ENCODE data around the gene THOC6.

The THOC6 gene

DNA sequence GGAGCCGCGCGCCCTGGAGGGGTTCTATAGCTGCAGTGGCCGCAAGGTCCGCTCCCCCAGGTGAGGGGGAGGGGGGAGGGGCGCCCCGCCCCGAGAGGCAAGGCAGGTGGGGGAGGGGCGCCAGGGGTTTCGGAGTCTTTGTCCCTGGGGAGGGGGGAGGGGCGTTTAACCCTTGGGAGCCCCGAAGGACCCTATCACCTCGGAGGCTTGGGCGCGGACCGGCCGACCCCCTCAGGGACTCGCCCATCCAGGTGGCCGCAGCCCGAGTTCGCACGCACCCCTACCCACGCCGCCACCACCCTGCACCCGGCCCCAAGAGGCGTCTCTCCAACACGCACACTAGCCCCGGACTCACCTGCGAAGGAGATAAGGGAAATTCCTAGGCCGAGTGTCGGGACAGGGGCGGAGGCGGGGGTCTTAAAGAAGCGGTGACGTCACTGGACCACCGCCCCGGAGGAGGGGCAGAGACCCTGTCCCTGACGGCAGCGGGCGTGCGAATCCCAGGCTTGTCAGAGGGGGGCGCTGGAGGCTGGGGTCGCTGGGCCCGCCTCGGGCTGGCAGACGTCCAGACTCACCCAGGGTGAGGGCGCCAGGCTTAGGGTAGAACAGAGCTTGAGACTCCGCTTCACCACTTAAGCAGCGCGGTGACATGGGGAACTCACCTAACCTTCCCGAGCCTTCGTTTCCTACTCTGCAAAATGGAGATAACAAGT lies 5.9 kb upstream of the THOC6 start, which contains the start of gene CLDN6:
Gene CLDN6, minus strand, starts transcription at position 390 of the 713 bp plus-strand sequence. CDS start 2,162 bp downstream, outside the sequence.
- DNase-seq: peak; percentile 61

DNA sequence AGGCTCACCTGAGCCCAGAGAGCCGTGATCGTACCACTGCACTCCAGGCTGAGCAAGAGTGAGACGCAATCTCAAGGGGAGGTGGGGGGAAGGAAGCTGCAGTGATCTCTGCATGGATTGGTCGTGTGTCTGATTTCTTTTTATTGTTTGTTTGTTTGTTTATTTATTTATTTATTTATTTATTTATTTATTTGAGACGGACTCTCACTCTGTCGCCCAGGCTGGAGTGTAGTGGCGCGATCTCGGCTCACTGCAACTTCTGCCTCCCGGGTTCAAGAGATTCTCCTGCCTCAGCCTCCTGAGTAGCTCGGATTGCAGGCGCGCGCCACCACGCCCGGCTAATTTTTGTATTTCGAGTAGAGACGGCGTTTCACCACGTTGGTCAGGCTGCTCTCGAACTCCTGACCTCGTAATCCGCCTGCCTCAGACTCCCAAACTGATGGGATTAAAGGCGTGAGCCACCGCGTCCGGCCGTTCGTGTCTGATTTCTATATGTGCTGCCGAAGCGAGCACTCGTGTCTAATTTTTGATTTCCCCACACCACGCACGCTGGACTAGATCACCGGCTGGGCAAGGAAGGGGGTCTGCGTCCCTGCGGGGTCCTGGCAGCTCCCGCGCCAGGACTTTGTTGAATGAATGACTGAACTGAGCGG lies 4.1 kb upstream of the THOC6 start:
- no peak for DNase-seq

DNA sequence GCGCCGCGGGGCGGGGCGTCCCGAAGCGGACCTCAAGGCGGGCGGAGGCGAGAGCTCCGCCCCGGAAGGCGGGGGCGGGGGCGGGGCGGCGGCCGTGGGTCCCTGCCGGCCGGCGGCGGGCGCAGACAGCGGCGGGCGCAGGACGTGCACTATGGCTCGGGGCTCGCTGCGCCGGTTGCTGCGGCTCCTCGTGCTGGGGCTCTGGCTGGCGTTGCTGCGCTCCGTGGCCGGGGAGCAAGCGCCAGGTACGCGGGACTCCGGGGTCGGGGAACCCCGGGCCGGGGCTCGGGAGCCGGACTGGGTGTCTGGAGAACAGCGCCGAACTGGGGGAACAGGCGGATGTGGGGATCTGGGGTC lies 3.6 kb upstream of the THOC6 start, which contains the start of gene TNFRSF12A:
Gene TNFRSF12A, plus strand, starts transcription at position 122 of the 357 bp plus-strand sequence. Its CDS starts 30 bp downstream, at position 152.
- no peak for DNase-seq

DNA sequence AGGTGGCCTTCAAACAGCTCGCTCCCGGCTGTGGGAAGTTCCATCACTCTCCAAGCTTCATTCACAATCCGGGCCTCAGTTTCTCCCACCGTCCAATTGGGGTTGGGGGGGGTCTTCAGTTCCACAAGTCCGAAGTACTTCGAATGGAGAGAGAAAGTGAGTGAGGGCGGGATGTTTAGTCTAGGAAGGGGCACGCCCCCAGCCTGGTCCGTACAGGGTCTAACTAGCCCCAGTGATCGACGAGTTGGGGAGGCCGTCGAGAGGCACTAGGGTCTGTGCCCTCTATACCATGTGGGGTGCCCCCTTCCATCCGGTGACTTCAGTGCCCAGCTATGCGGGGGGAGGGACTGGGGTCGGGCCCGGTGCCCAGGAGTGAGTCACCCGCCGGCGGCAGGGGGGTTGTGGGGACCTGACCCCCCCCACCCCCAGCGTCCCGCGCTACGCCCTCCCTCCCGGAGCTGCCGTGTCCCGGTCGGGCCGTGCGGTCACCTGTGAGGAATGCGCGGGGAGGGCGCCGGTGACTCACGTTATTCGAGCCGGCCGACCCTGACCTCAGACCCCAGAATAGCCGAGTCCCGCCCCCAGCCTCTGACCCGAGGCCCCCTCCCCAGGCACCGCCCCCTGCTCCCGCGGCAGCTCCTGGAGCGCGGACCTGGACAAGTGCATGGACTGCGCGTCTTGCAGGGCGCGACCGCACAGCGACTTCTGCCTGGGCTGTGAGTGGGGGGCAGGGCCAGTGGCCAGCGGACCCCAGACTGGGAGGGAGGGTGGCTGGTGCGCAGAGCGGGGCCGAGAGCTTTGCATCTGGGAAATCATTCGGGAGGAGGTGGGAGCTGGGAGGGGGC lies 3.0 kb upstream of the THOC6 start:
- DNase-seq: no peak

DNA sequence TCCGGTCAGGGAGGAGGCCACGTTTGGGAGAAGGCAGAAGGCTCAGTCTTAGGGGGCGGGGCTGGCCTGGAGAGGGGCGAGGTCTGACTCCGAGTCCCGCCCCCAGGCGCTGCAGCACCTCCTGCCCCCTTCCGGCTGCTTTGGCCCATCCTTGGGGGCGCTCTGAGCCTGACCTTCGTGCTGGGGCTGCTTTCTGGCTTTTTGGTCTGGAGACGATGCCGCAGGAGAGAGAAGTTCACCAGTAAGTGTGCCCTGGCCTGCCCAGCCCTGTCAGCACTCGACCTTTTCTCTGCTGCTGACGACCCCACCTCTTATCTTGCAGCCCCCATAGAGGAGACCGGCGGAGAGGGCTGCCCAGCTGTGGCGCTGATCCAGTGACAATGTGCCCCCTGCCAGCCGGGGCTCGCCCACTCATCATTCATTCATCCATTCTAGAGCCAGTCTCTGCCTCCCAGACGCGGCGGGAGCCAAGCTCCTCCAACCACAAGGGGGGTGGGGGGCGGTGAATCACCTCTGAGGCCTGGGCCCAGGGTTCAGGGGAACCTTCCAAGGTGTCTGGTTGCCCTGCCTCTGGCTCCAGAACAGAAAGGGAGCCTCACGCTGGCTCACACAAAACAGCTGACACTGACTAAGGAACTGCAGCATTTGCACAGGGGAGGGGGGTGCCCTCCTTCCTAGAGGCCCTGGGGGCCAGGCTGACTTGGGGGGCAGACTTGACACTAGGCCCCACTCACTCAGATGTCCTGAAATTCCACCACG lies 2.2 kb upstream of the THOC6 start:
- peak; percentile 37 for DNase-seq

DNA sequence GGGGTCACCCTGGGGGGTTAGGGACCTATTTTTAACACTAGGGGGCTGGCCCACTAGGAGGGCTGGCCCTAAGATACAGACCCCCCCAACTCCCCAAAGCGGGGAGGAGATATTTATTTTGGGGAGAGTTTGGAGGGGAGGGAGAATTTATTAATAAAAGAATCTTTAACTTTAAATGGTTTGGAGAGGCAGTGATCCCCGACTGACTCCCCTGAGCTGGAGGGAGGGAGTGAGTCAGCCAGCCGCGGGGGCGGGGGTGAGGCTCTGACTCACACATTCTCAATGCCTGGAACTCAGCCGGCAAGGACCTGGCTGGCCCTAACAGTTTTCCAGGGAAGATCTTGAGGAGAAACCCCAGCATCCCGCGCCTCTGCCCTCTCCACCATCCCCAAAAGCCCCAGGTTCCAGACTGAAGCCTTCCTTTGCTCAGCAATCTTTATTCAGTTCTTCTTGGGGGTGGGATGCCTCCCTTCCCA lies 1.6 kb upstream of the THOC6 start:
- DNase-seq: no peak

DNA sequence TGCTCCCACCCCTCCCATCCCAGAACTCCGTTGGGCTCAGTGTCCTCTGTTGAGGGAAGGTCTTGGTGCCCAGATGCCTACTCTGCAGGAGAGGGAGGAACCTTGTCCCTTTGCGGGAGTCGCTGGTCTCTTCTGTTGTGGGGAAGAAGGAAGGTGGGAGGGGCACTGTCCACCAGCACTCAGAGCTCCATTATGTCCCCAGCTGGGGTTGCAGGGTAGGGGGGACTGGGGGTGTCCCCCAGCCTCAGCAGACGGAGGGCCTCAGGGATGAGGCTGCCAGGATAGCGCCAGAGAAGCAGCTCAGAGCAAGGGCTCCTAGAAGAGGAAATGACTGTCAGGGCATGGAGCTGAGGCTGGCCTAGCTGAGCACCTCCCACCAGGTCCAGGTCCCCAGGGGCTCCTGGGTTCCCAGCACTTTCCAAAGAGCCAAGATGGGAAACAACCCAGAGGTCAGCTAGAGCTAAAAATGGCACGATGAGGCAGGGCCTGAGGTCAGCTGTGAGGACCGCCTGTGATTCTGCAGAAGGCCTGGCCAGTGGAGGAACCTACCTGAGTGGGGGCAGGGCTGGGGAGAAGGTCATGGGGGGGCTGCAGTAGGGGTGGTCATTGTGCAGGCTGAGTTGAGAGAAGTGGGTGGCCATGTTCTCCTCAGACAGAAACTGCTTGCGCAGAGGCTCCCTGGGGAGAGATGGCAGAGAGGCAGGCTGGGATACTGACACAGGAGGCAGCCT lies 986 bp upstream of the THOC6 start:
- no peak for DNase-seq

DNA sequence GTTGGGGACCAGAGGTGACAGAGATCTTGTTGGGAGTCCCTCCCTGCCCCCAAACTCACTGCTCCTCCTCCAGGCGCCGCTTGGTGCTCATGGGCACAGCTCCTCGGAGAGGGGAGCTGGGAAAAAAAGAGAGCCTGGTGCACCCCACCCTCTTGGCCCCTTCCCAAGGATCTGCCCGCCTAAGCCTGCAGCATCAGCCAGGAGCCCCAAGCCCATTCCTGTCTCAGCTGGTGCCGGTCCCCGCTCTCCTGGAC lies 493 bp upstream of the THOC6 start:
- DNase-seq: peak; percentile 31

DNA sequence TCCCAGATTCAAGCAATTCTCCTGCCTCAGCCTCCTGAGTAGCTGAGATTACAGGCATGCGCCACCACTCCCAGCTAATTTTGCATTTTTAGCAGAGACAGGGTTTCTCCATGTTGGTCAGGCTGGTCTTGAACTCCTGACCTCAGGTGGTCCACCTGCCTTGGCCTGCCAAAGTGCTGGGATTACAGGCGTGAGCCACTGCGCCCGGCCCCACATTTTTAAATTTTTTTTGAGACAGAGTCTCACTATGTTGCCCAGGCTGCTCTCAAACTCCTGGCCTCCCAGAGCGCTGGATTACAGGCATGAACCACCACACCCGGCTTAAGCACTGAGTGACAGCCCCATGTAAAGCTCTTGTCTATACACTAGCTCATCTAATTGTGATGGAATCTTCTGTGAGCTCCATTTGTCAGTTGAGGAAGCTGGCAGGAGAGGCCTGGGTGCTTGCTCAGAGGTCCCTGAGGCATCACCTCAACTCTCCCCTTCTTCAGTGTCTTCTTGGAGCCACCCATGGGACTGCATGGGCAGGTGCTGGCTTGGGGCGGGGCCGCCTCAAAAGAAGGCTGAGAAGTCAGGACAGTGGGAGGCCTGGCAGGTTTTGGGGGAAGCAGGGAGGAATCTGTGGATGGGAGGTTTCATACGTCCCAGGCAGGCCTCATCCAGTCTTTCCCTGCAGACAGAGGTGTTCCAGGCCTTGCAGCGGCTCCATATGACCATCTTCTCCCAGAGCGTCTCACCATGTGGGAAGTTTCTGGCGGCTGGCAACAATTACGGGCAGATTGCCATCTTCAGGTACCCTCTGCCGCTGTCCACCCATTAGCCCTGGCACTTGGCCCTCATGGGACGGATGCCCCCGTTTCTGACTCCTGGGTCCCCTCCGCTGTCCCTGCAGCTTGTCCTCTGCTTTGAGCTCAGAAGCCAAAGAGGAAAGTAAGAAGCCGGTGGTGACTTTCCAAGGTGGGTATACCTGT lies 1.5 kb downstream of the THOC6 start:
- DNase-seq: no peak

DNA sequence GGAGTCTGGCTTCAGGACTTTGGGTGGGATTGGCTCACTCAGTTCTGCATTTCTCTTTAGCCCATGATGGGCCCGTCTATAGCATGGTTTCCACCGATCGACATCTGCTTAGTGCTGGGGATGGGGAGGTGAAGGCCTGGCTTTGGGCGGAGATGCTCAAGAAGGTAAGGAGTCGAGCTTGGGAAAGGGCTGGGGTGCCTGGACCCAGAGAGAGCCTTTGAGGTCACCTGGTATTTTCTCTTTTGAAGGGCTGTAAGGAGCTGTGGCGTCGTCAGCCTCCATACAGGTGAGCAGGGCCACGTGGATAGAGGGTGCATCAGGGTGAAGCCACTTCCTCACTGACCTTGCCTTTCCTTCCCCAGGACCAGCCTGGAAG lies 2.2 kb downstream of the THOC6 start:
- no peak for DNase-seq

DNA sequence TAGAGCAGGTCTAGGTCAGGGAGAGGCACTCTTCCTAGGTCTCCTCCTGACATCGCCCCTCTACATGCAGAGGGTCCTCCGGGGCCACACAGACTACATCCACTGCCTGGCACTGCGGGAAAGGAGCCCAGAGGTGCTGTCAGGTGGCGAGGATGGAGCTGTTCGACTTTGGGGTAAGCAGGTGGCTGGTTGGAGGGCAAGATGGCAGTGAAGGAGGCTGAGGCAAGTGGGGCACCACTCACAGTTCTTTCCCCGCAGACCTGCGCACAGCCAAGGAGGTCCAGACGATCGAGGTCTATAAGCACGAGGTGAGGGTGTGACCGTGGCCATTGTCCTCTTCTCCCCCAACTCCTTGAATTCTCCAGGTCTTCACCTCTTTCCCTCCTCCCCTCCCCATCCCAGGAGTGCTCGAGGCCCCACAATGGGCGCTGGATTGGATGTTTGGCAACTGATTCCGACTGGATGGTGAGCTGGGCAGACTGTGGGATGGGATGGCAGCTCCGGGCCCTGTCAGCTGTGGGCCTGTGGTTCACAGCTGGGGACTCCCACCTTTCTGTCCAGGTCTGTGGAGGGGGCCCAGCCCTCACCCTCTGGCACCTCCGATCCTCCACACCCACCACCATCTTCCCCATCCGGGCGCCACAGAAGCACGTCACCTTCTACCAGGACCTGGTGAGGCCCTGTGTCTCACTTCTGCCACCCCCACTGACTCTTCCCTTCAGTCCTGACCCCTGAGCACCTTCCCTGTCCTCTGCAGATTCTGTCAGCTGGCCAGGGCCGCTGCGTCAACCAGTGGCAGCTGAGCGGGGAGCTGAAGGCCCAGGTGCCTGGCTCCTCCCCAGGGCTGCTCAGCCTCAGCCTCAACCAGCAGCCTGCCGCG lies 3.0 kb downstream of the THOC6 start:
- no peak for DNase-seq

DNA sequence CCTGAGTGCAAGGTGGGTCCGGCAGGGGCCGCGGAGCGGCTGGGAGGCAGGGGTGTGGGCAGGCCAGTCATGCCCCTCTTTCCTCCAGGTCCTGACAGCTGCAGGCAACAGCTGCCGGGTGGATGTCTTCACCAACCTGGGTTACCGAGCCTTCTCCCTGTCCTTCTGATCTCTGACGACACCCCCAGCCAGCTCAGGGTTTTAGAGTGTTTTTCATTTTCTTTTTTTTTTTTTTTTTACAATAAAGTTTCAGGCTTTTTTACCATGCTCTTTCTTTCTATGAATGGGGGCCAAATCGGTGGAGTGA lies 3.6 kb downstream of the THOC6 start:
- DNase-seq: no peak

DNA sequence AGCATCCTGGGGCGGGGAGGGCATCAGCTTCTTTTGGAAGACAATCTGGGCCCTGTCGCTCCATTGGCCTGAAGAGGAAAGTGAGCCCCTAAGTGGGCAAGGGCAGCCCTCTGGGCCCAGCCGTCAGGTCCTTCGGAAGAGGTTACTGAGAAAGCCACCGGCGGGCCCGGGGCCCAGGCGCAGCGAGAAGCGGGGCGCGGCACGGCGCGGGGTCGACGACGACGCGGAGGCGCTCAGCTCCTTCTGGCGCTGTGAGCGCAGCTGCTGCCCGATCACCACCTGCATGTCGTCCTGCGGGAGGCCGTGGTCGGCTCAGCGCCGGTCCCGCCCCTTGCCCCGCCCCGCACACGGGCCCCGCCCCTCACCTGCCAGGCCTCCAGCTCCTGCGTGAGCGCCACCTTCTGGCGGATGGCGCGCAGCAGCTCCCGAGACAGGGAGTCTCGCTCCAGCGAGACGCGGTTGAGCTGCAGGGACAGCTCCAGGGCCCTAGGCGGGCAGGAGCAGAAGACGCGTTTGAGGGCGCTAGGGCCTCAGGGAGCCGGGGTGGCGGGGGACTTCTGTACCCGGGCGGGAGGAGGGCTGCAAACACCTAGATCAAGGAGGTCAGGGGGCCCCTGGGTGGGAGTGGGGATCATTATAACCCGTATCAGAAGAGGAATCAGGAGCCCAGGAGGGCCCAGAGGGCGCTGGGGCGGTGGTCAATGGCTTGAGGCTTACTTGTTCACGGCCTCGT lies 4.3 kb downstream of the THOC6 start:
- peak; percentile 55 for DNase-seq

DNA sequence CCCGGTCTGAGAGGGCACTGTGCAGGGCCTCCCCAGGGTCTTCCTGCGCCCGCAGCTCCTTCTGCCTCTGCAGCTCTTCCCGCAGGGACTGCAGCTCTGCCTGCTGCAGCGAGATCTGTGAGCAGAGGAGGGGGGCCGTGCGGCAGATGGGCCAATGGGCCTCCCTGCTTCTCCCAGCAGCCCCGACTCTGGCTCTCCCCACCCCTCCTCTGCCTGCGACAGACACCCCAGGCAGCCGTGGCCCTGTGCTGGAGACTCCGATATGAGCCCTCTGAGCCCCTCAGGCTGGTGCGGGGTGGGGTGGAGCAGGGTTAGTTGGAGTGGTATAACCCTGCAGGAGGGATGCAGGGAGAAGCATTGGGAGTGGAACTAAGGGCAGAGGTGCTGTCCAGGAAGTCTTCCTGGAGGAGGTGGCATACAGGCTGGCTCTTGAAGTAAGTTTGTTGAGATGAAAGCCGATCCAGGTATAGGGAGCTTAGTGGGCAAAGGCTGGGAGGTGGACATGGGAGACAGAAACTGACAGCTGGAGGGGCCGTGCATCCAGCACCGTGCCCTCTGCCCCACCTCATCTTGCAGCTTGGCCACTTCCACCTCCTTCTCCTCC lies 5.0 kb downstream of the THOC6 start:
- DNase-seq: no peak

DNA sequence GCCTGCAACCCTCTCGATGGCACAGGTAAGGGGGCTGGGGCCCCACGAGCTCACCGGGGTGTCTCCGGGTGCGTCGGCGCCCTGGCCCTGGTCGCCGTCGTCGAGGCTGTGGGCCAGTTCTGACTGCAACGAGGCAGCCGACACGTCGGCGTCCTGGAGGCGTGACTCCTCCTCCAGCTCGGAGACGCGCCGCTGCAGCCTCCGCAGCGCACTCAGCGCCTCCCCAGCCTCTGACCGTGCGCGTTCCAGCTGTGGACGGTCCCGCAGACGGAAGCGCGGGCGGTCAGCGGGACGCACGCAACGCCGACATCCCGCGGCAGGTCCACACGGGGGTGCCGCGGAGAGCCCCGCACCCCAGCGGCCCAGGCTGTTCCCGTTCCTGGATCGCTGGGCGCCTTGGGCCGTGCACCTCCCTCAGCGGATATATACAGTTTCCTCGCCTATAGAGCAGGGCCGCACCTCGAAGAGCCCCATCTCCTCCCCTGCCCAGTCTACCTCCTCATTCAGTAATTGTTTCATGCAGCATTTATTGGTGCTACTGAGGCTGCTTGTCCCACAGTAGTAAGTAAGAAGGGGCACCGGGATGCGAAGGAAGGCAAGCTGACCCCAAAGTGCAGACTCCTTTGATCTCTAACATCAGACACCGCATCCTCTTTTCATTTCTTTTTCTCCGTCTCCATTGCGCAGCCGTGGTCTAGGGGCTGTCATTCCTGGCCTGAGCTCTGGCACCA lies 5.8 kb downstream of the THOC6 start:
- no peak for DNase-seq

DNA sequence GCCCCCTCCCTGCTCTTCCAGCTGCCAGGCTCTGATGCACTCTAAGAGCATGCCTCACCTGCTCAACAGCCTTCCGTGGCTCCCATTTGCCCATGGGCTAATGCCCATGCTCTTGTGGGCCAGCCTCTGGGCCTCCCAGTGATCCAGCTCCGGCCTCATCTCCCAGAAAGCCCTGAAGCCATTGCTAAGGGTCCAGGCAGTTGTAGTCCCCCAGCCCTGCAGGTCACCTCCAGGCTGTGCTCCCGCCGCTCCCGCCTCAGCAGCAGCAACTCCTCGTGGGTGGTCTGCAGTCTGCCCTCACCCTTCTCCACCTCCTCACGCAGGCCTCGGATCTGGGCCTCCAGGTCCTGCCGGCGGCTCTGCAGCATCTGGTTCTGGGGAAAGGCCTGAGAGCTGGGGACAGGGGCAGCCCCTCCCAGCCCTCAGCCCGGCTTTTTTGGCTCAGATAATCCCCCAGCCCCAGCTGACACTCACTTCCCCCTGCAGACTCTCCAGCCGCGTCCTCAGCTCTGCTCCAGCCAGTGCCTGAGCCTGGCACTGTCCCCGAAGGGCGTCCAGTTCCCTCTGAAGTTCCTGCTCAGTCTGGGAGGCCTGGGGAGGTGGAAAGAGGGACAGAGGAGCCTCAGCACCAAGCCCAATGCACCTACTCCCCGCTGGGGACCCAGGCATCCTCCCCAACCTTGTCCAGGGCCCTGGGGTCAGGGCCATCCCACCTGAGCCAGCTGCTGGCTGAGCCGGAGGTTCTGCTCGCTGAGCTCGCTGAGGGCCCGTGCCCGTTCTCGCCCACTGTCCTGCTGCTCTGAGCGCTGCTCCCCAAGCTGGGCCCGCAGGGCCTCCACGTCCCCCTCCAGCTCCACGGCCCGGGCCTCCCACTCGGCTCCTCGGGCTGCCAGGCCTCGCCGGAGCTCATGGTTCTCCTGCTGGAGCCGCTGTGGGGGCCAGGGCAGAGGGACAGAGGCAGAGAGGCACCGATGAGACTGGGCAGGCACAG lies 6.7 kb downstream of the THOC6 start:
- no peak for DNase-seq

DNA sequence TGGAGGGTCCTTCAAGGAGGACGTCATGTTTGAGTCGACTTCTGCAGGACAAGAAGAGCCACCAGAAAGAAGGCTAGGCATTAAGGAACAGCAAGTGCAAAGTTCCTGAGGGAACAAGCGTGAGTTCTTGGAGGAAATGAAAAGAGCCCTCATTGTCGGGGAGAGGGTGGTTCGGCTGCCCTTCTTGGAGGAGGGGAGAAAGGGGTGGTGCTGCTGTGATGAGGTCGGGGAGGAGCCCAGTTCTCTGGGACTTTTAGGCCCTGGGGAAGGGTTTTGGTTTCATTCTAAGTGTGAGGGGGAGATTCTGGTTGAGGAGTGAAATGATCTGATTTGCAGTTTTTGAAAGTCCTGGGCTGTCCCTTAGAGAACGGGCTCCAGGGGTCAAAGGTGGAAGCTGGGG lies 8.8 kb downstream of the THOC6 start:
- DNase-seq: no peak

All from NCI-H1694 (cell line).